ACC112 (cell line): ENCODE measurements around the gene DNAH8.

Experiments
- H2AFZ ChIP-seq: fragments of 200-600 bp; sonication (generic); one replicate; pipeline ENCODE4 v1.6.0; 2017; ENCODE audit warnings: antibody characterized with exemption, low read length; ENCODE audit not compliant: unreplicated experiment
- H3K27ac ChIP-seq: fragments of 200-600 bp; sonication (generic); 2 replicates; pipeline ENCODE4 v1.5.1; 2014; ENCODE audit warnings: low read depth, mild to moderate bottlenecking, antibody characterized with exemption, low read length, moderate library complexity
- H3K27me3 ChIP-seq: fragments of 200-600 bp; sonication (generic); 2 replicates; pipeline ENCODE4 v1.6.1; 2014; ENCODE audit warnings: mild to moderate bottlenecking, antibody characterized with exemption, low read length, moderate library complexity, mixed read lengths; ENCODE audit not compliant: insufficient read depth
- H3K36me3 ChIP-seq: fragments of 200-600 bp; sonication (generic); 2 replicates; pipeline ENCODE4 v1.6.1; 2016; ENCODE audit warnings: mild to moderate bottlenecking, antibody characterized with exemption, low read length, moderate library complexity, mixed read lengths; ENCODE audit not compliant: insufficient read depth
- H3K4me1 ChIP-seq: fragments of 200-600 bp; sonication (generic); one replicate; pipeline ENCODE4 v1.6.1; 2016; ENCODE audit warnings: low read length, mixed read lengths; ENCODE audit not compliant: insufficient read depth, unreplicated experiment, control insufficient read depth
- H3K4me3 ChIP-seq: fragments of 200-600 bp; sonication (generic); 2 replicates; pipeline ENCODE4 v1.5.1; 2014; ENCODE audit warnings: mild to moderate bottlenecking, low read depth, low read length
- H3K79me2 ChIP-seq: fragments of 200-600 bp; sonication (generic); one replicate; pipeline ENCODE4 v1.6.0; 2016; ENCODE audit warnings: low read length; ENCODE audit not compliant: control insufficient read depth, unreplicated experiment, insufficient read depth

The DNAH8 gene

DNA sequence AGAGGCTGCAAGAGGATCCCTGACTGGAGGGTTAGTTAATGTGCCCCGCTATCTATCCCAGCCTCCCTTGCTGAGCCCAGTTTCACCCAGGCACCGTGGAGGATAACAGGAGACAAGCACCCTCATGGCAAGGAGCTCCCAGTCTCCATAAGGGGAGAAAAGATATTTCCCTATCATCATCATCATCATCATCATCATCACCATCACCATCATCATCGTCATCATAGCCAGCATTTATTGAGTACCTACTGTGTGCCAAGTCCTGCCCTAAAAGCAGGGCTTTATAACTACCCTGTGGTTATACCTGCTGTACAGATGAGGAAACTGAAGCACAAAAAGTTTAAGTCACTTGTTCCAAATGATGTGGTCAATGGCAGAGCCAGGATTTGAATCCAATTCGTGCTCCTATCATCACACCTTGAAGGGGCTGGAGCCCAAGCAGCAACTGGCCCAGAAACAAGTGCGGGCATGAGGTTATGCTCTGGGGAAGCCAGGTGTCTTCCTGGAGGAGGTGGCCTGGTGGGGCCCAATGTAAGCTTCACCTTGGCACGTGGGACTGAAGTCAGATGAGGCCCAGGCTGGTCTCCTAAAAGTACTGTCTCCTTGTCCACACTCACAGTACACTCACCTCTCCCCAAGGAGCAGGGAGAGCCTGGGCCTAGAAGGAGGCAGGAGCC is 343.5 kb downstream of the DNAH8 start:
- H3K27me3 ChIP-seq = peaks cover 51% of the 10 kb centered on the region
- H3K27ac ChIP-seq = no peak overlapping the region
- no peaks in the 10 kb centered on the region for H3K79me2 ChIP-seq
- no peak overlapping the region for H2AFZ ChIP-seq
- no peaks in the 10 kb centered on the region for H3K36me3 ChIP-seq
- H3K4me3 ChIP-seq = no peak overlapping the region
- no peaks in the 10 kb centered on the region for H3K4me1 ChIP-seq

DNA sequence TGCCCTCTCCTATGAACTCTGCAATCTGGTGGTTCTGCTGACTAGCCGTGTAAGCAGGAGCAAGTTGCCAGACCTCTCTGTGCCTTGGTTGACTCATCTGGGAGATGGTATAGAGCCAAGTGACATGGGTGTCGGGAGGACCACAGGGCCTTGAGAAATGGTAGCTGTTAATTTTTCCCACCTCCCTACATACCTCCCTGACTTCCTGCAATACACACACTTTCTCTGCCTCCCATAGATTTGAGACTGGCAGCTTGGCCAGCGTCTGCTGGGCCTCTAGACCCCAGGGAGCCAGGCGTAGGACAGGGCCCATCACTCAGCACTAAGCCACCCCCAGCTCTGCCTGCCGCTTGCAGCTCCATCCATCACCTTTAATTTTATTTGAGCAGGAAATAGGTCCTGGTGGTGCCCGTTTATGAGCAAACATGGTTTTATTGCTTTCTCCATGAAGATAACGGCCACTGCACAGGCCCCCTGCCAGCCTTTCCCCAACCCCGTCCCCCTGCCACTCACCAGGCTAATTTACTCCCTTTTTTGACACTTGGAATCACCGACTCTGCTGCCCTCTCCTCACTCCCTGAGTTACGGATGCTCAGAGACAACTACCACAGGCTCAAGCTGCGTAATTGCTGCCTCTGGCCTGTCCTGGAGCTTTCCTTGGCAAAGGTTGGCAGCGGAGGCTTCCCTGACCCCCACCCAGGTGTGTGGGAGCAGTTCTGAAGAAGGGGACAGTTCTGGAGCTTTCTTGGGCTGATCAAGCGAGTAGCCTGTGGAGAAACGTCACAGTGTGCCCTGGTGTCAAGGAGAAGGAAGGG is 344.6 kb downstream of the DNAH8 start:
- Histone ChIP-seq H3K27ac (no peak overlapping the region), H3K4me1 (no peaks in the 10 kb centered on the region), H3K4me3 (no peak overlapping the region), H3K36me3 (no peaks in the 10 kb centered on the region), H3K79me2 (no peaks in the 10 kb centered on the region), H3K27me3 (peaks cover 54% of the 10 kb centered on the region), H2AFZ (no peak overlapping the region)

DNA sequence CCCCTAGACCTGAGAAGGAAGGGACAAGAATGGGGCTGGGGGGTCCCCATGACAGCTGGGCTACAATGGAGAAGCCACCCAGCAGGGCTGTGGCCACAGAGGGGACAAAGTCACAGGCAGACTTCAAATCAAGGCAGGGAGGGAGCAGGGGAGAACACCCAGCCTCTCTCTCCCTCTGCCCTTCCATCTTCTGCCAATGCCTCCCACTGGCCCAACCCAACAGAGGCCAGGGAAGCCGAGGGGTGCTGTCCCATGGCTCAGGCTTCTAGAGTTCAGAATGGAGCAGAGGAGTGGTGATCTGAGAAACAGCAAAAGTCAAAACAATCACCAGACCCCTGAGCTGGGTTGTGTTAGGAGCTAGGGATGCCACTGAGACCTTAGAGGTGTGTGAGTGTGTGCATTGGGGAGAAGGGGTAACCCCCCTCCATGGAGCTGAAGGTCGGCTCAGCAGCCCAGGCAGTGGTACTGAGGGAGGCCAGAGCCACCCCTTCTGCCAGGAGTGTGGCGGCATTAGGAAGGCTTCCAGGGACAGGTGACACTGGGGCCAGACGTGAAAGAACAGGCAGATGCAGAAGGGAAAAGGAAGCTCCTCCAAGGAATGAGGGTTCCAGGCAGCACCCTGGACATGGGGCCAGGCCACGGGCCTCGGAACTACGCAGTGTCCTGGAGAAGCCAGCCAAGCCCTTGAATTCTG is 345.5 kb downstream of the DNAH8 start:
- Histone ChIP-seq H2AFZ (no peak overlapping the region), H3K36me3 (no peaks in the 10 kb centered on the region), H3K4me1 (no peaks in the 10 kb centered on the region), H3K4me3 (no peak overlapping the region), H3K27ac (no peak overlapping the region), H3K79me2 (no peaks in the 10 kb centered on the region), H3K27me3 (peaks cover 56% of the 10 kb centered on the region)

DNA sequence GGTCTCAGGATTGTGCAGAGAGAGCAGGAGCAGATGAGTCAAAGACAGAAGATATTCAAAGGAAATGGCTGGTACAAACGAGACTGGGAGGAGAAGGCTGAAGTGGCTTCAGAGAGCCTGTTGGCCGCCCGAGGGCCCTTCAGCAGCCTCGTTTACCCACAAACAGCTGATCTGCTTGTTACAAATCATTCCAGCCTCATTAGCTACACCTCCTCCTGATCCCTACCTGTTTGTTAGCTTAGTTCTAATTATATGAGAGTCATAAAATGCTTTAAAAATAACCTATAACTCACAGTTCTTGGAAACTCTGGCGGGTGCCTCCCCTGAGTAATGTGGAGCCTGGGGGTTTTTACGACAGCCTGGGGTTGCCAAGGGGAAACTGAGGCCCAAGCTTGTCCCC is 346.1 kb downstream of the DNAH8 start:
- H2AFZ ChIP-seq = no peak overlapping the region
- no peak overlapping the region for H3K4me3 ChIP-seq
- H3K27me3 ChIP-seq = peaks cover 60% of the 10 kb centered on the region
- no peak overlapping the region for H3K27ac ChIP-seq
- no peaks in the 10 kb centered on the region for H3K79me2 ChIP-seq
- no peaks in the 10 kb centered on the region for H3K36me3 ChIP-seq
- H3K4me1 ChIP-seq = no peaks in the 10 kb centered on the region

DNA sequence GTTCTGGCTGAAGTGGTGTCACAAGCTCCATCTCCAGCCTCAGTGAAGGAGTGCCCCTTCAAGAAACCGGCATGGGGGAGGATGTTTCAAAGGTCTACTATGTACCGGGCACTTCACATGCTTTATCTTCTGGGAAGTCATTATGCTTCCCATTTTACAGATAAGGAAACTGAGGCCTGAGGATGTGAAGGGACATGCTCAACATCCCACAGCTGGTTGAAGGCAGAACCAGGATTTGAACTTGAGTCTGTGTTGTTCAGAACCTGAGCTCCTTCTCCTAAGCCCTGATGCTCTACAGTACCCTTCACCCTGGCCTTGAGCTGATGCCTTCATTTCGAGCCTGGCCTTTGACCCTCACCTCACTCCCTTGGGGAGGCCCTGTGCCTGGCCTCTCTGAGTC is 346.5 kb downstream of the DNAH8 start:
- Histone ChIP-seq H3K4me3 (no peak overlapping the region), H3K36me3 (no peaks in the 10 kb centered on the region), H2AFZ (no peak overlapping the region), H3K27ac (no peak overlapping the region), H3K79me2 (no peaks in the 10 kb centered on the region), H3K27me3 (peaks cover 64% of the 10 kb centered on the region), H3K4me1 (no peaks in the 10 kb centered on the region)

DNA sequence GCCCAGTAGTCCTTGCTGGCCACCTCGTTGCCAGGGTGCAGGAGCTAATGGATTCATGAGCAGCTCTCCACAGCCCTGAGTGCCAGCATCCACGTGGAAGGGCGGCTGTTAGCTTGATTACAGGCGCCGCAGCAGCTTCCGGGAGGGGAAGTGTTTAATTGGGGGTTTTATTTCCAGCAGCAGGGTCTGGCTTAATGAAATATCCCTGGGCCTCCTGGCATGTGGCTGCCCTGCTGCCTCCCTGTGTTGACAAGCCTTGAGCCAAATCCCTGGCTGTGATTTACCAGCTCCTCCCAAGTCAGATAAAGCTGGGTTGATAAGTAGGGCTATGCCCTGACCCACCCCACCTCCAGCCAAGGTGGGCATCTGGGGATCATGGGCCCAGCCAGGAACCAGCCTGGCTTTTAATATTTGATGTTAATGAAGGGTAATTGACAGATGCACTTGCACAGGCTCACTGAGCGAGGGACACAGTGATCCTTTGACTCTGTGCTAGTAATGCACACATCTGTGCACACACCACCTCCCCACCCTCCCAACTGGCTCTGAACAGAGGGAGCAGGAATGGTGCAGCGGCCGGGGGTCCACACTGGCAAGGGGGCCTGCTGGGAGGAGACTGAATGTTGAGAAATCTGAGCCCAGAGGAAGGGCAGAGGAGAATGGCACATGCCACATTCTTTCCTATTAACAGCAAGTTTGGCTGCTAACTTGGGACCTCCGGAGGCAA is 347.1 kb downstream of the DNAH8 start:
- Histone ChIP-seq H3K4me1 (no peaks in the 10 kb centered on the region), H3K4me3 (no peak overlapping the region), H3K27me3 (peaks cover 70% of the 10 kb centered on the region), H3K36me3 (no peaks in the 10 kb centered on the region), H2AFZ (no peak overlapping the region), H3K79me2 (no peaks in the 10 kb centered on the region), H3K27ac (no peak overlapping the region)

DNA sequence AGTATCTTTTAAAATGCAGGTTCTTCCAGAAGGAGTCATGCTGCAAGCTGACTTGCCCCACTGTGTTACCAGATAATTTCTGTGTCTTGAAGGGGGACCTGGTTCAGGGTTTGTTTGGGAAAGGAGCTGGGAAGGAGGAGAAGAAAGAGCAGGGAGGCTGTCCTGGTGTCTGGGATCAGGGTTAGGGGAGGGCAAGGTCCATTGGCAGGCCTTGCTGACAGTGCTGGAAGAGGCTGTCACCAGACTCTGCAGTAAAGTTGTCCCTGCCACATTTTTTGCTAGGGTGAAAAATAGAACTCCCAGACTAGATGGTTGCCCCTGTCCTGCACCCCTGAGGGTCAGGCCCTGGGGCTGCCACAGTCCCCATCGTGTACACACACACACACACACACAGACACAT is 348.4 kb downstream of the DNAH8 start:
- Histone ChIP-seq H3K27ac (no peak overlapping the region), H2AFZ (no peak overlapping the region), H3K4me1 (no peaks in the 10 kb centered on the region), H3K27me3 (peaks cover 80% of the 10 kb centered on the region), H3K79me2 (no peaks in the 10 kb centered on the region), H3K4me3 (no peak overlapping the region), H3K36me3 (no peaks in the 10 kb centered on the region)

DNA sequence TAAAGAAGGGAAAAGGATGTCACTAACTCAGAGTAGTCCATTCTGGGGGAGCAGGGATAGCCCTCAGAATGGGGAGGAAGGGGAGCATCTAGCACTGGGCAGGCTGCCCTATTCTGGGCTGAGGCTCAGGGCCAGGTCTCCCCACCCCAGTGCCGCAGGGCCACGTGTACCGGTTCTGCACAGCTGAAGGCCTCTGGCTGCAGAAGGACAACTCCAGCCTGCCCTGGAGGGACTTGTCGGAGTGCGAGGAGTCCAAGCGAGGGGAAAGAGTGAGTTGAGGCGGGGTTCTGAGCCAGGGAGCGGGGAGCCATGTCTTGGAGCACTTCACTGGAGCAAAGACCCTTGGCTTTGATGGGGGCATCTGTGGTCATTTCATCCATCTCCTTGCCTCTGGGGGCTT is 350.4 kb downstream of the DNAH8 start:
- Histone ChIP-seq H3K79me2 (no peaks in the 10 kb centered on the region), H3K36me3 (no peaks in the 10 kb centered on the region), H3K27me3 (peaks cover 77% of the 10 kb centered on the region), H3K4me1 (no peaks in the 10 kb centered on the region), H3K27ac (no peak overlapping the region), H2AFZ (no peak overlapping the region), H3K4me3 (no peak overlapping the region)

DNA sequence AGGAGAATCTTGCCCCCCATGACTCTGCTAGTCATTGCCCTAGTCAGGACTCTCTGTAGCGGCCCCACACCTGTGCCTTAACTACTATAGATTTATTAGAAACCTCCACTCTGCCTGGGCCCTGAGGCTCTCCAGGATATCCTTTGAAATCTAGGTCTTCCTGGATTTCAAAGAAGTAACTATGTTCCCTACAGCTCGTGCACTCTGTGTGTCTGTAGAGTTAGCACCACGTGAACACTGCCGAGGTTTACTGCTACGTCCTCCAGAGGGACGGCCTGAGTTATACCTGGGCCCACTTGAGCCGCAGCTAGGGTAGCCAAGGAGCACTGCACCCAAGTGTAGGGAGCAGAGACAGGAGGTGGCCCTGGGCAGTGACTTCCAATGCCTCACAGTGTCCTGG is 353.3 kb downstream of the DNAH8 start:
- H3K27me3 ChIP-seq = peaks cover 73% of the 10 kb centered on the region

DNA sequence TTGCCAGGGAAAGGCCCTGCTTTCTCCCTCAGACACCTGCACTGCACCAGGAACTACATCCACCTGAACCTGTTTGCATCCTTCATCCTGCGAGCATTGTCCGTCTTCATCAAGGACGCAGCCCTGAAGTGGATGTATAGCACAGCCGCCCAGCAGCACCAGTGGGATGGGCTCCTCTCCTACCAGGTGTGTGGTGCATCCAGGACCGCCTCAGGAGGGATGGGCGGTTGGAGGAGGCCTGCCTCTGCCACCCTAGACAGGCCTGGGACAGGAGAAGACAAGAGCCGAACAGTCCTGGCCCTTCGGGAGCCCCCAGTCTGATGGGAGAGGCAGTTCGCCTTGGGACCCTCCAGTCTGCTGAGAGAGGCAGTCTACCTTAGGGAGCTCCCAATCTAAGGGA is 357.7 kb downstream of the DNAH8 start:
- no peak overlapping the region for H2AFZ ChIP-seq
- H3K4me3 ChIP-seq = no peak overlapping the region
- peaks cover 58% of the 10 kb centered on the region for H3K27me3 ChIP-seq
- H3K4me1 ChIP-seq = no peaks in the 10 kb centered on the region
- no peak overlapping the region for H3K27ac ChIP-seq
- H3K79me2 ChIP-seq = no peaks in the 10 kb centered on the region
- H3K36me3 ChIP-seq = no peaks in the 10 kb centered on the region

More for the DNA sequence above, 353.3 kb downstream of the DNAH8 start:
- H2AFZ ChIP-seq = no peak overlapping the region
- H3K27ac ChIP-seq = no peak overlapping the region
- no peaks in the 10 kb centered on the region for H3K79me2 ChIP-seq
- H3K4me3 ChIP-seq = no peak overlapping the region
- no peaks in the 10 kb centered on the region for H3K36me3 ChIP-seq
- no peaks in the 10 kb centered on the region for H3K4me1 ChIP-seq
